GM12874 (cell line): ENCODE data around the gene TPSAB1.
A peak's percentile ranks its signal among the peaks of the same experiment; 100 is the strongest.
"Not testable (repeated sequence)": the region's sequence is repeated elsewhere in the genome, so short reads cannot be mapped to it uniquely, and the experiment has no call there.

ENCODE experiments used
- TF ChIP-seq, protein P1 (sequence below): IDR thresholded peaks from 2 replicates; pipeline ENCODE4 v1.5.1; 2011; ENCODE audit warnings: low read depth, mild to moderate bottlenecking, control low read depth, low read length, moderate library complexity; ENCODE audit not compliant: insufficient read depth

Gene TPSAB1

DNA sequence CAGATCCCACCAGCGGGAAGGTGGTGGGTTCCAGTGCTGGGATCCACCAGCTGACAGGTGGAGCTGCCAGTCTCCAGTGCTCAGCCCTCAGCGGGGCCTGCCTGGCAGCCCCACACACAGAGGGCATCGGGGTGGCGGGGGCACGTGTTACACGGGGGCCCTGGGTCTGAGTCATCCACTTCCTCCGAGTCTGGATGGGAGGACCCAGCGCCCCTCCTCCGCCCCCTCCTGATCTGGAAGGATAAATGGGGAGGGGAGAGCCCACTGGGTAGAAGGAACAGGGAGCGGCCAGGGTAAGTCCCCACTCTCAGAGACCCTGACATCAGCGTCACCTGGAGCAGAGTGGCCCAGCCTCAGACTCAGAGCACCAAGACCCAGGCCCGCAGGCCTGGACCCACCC, at the start of gene TPSAB1:
TSS of gene TPSAB1 (plus strand) at position 270 of the 400 bp plus-strand sequence. CDS start 234 bp downstream, outside the sequence.
- TF ChIP-seq, protein P1, sequence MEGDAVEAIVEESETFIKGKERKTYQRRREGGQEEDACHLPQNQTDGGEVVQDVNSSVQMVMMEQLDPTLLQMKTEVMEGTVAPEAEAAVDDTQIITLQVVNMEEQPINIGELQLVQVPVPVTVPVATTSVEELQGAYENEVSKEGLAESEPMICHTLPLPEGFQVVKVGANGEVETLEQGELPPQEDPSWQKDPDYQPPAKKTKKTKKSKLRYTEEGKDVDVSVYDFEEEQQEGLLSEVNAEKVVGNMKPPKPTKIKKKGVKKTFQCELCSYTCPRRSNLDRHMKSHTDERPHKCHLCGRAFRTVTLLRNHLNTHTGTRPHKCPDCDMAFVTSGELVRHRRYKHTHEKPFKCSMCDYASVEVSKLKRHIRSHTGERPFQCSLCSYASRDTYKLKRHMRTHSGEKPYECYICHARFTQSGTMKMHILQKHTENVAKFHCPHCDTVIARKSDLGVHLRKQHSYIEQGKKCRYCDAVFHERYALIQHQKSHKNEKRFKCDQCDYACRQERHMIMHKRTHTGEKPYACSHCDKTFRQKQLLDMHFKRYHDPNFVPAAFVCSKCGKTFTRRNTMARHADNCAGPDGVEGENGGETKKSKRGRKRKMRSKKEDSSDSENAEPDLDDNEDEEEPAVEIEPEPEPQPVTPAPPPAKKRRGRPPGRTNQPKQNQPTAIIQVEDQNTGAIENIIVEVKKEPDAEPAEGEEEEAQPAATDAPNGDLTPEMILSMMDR: not testable (repeated sequence)

DNA sequence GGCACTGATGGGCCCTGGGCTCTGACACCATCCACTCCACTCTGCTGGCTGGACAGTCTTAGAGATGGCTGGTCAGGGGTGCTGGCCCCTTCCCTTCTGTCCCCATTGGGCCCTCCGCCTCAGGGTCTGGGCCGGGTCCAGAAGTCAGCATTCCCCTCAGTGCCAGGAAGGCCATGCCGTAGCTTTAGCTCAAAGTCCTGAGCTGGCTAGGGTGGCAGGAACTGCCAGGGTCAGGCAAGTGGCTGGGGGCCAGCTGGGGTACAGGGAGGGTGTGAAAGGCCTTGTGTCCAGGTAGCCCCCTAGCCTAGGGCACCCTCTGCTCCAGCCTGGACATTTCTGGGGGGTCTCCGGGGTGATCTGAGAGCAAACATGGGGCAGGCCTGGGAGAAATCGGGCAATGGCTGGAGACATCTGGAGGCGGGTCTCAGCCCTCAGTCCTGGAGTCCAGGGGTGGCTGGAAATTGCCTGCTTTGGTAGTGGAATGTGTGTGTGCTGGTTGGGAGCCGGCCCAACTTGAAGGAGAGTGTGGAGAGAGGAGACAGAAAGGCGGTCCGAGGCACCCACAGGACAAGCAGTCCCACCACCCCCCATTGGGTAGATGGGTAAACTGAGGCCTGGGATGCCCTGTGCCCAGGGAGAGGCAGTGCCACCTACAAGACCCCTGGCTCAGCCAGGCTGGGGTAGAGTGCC, 48.0 kb upstream of the TPSAB1 start:
- TF ChIP-seq, protein P1: no peak

DNA sequence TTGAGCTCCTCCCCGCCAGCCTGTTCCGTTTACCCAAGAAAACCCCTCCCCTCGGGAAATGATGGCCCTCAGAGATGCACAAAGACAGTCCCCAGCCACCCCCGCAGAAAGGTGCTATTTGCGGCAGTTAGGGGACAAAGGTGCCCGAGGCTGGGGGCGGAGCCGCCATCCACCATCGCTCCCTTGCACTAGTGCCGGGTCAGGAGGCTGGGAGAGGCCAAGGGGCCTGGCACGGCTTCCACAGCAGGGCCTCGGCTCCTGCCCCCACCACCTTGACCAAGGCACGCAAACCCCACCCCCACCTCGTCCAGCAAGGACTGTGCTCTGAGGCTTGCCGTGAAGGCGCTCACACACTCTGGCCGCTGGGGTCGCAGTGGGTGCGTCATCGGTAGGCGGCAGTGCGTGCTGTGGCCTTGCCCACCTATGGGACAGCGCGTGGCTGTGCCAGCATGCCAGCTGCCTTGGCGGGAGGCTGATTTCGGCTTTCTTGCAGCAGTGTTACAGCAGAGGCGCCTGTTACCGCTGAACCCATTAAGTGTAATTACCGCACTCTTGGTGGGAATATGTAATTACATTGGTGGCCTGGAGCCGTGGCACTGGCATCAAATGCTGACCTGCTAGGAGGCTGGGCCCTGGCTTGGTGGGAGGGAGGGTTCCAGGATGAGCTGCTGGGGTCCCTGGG, 47.2 kb upstream of the TPSAB1 start:
- TF ChIP-seq, protein P1: no peak

DNA sequence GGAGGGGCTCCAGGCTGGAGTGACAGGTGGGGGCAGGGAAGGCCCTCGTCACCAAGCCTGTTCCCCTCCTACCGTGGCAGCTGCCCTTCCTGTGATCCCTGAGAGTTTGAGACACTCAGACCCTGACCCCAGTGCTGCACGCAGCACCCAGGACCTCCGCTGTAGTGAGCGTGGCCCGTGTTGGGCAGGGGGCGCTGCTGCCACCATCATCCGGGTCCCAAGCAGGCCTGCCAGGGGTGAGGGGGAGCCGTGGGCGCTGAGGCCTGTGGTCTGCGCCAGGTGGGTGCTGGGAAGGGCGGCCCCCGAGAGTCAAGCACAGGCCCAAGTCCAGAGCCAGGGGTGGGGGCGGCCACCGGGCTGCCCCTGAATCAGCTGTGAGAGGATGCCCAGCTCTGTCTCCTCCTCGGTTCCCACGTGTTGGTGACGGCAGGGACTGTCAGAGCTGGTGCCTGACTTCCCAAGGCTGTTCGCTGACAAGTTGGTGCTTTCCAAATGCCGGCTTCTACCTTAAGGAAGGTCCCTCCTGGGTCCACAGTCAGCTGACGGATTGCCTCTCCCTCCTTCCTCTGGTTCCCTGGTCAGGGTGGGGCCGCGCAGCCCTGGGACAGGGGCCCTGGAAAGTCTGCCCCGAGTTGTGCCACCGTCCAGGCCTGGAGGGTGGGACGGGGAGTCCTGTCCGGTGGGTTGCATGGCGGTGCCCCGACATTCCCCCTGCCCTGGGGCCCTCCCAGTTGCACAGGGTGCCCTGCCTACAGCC, 46.5 kb upstream of the TPSAB1 start:
- TF ChIP-seq, protein P1: no peak

DNA sequence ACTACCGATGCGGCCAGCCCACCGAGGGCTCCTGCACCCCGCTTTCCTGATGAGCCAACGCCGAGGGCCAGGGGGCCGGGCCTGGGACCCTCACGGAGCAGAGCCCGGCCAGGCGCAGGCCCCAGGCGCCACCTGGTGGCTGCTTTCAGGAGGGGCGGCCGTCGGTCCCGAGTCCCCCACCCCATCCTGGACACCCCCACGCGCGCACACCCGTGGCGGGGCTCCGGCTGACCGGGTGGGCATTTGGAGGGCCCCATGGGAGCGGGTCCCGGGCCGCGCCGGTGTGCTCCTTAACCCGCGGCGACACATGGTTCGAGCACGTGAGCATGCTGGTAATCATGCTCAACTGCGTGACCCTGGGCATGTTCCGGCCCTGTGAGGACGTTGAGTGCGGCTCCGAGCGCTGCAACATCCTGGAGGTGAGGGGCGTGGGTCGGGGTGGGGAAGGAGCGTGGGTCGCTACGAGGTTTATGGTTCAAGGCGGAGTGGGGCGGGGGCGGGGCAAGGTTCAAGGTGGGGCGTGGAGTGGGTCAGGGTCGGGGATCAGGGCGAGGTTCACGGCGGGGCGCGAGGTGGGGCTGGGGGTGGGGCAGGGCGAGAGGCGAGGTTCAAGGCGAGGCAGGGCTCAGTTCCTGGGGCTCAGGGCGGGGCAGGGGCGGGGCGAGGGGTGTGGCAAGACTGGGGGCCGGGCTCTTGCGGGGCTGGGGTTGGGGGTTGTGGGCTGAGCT, 45.7 kb upstream of the TPSAB1 start:
- TF ChIP-seq, protein P1: peak; percentile 14; the same call in 1 of the 2 replicates

DNA sequence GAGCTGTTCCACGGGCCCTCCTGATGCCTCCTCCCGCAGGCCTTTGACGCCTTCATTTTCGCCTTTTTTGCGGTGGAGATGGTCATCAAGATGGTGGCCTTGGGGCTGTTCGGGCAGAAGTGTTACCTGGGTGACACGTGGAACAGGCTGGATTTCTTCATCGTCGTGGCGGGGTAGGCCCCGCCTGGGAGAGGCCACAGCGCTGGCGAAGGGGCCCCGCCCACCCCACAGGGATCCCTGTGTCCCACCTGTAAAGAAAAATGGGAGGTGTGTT, 45.2 kb upstream of the TPSAB1 start:
- TF ChIP-seq, protein P1: no peak

DNA sequence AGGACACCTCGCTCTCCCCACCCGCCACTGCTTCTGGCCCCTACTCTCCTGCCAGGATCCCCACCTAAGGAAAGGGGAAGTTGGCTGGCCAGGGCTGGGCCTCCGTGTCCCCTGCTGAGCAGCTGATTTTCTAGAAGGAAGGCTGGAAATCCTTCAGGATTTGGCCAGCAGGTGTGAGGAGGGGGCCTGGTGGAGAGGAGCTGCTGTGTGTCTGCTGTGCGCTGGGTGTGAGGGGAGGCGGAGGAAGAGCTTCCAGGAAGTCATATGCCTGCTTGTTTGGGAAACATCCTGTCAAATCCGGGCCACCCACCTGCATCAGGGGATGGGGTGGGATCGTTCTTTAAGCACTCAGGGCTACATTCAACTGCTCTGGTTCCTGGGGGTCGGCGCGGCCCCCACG, 44.0 kb upstream of the TPSAB1 start:
- TF ChIP-seq, protein P1: no peak
